Measurements from ENCODE around the gene GLOD5.
"Not testable (repeated sequence)": the region's sequence is repeated elsewhere in the genome, so short reads cannot be mapped to it uniquely, and the experiment has no call there.

GLOD5 gene

DNA sequence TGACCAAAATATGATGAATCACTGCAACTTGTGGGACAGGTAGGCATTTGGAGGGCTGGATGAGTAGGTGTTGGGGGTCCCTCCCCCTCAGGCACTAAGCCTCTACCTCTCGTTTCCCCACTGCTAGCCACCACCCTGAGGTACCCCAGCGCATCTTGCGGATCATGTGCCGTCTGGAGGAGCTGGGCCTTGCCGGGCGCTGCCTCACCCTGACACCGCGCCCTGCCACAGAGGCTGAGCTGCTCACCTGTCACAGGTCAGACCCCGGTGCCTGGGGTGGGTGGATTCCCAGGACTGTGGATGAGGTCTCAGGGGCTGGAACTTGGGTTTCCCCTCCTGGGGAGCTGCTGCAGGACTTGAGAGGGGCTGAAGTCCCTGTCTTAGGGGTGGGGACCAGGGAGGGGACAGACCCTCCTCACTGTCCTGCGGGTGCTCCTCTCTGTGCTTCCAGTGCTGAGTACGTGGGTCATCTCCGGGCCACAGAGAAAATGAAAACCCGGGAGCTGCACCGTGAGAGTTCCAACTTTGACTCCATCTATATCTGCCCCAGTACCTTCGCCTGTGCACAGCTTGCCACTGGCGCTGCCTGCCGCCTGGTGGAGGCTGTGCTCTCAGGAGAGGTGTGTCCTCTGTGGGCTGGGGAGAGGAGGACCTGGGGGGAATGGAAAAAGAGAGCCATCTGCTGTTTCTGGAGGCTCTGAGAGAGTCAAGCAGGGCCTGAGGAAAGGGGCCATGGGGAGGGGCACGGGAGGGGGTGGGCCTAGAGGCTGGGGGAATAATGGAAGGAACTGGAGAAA, 54.7 kb downstream of the GLOD5 start (continued):
- TF ChIP-seq ZFP3 (tag by site-specific recombination; IDR thresholded peaks at IDR 0.05; ENCODE audit: low read depth) (no peak), SCRT2 (tag by site-specific recombination; IDR thresholded peaks at IDR 0.05) (no peak)

DNA sequence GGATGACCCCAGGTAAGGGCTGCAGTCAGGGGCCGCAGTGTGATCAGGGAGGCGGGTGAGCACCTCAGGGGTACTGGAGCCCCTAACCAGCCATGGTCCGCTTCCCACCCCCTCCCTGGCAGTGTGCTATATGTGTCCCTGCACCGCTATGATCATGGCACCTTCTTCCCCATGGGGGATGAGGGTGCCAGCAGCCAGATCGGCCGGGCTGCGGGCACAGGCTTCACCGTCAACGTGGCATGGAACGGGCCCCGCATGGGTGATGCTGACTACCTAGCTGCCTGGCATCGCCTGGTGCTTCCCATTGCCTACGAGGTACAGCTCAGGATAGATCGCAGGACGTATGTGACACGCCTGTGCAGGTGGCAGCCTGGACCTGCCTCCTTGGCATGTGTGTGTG, 56.6 kb downstream of the GLOD5 start:
- Histone ChIP-seq H3K36me3 (ENCODE audit: control insufficient read depth in 2 of 2, insufficient read depth in 1 of 2, low read length in 2 of 2) (peaks cover 0 to 66% of the 10 kb centered on the region in 2 experiments; a peak in 1 of 3 replicates), H3K4me1 (ENCODE audit: control insufficient read depth, insufficient read depth, low read length) (no peaks in the 10 kb centered on the region), H3K9me3 (ENCODE audit: control insufficient read depth, insufficient read depth, low read depth, low read length) (no peaks in the 10 kb centered on the region), H3K4me3 (ENCODE audit: low read depth, low read length) (no peak overlapping the region), H3K27ac (ENCODE audit: extremely low read depth, low read depth, low read length) (no peak overlapping the region)
- TF ChIP-seq ZNF239 (tag by site-specific recombination; IDR thresholded peaks at IDR 0.05) (no peak), ZNF174 (tag by site-specific recombination; IDR thresholded peaks at IDR 0.05) (no peak), BCL11A (tag by site-specific recombination; IDR thresholded peaks at IDR 0.05; ENCODE audit: low read depth) (no peak)
- TF ChIP-seq, protein P1, sequence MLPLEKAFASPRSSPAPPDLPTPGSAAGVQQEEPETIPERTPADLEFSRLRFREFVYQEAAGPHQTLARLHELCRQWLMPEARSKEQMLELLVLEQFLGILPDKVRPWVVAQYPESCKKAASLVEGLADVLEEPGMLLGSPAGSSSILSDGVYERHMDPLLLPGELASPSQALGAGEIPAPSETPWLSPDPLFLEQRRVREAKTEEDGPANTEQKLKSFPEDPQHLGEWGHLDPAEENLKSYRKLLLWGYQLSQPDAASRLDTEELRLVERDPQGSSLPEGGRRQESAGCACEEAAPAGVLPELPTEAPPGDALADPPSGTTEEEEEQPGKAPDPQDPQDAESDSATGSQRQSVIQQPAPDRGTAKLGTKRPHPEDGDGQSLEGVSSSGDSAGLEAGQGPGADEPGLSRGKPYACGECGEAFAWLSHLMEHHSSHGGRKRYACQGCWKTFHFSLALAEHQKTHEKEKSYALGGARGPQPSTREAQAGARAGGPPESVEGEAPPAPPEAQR (tag by site-specific recombination; IDR thresholded peaks at IDR 0.05), result no peak
- TF ChIP-seq, protein P2, sequence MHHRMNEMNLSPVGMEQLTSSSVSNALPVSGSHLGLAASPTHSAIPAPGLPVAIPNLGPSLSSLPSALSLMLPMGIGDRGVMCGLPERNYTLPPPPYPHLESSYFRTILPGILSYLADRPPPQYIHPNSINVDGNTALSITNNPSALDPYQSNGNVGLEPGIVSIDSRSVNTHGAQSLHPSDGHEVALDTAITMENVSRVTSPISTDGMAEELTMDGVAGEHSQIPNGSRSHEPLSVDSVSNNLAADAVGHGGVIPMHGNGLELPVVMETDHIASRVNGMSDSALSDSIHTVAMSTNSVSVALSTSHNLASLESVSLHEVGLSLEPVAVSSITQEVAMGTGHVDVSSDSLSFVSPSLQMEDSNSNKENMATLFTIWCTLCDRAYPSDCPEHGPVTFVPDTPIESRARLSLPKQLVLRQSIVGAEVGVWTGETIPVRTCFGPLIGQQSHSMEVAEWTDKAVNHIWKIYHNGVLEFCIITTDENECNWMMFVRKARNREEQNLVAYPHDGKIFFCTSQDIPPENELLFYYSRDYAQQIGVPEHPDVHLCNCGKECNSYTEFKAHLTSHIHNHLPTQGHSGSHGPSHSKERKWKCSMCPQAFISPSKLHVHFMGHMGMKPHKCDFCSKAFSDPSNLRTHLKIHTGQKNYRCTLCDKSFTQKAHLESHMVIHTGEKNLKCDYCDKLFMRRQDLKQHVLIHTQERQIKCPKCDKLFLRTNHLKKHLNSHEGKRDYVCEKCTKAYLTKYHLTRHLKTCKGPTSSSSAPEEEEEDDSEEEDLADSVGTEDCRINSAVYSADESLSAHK (tag by site-specific recombination; IDR thresholded peaks at IDR 0.05), result no peak
- ChIA-PET POLR2A (no interaction called here), CTCF (no interaction called here)

DNA sequence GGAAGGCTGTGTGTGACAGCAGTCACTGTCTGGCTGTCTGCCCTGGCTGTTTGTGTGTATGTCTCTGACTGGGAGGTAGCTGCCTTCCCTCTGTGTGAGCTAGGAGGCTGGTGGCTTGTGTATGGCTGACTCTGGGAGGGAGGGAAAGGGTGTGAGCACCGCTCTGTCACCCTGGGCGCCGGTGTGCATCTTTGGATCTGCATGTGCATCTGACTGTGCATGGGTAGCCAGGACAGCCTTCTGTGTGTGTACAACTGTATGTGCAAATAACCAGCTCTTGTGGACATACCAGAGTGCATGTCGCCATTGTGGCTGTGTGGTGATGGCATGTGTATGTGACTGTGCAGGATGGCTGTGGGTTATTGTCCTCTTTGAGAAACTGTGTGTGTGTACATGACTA, 57.3 kb downstream of the GLOD5 start:
- Histone ChIP-seq H3K4me1 (ENCODE audit: control insufficient read depth, insufficient read depth, low read length) (no peaks in the 10 kb centered on the region), H3K27ac (ENCODE audit: extremely low read depth, low read depth, low read length) (no peak overlapping the region), H3K4me3 (ENCODE audit: low read depth, low read length) (no peak overlapping the region), H3K9me3 (ENCODE audit: control insufficient read depth, insufficient read depth, low read depth, low read length) (no peaks in the 10 kb centered on the region), H3K36me3 (ENCODE audit: control insufficient read depth in 2 of 2, insufficient read depth in 1 of 2, low read length in 2 of 2) (peaks cover 0 to 72% of the 10 kb centered on the region in 2 experiments; a peak in 1 of 3 replicates)
- CTCF ChIA-PET, result no interaction called here
- TF ChIP-seq TCF7L2 (IDR thresholded peaks at IDR 0.05; ENCODE audit: borderline replicate concordance, low read depth, low read length) (no peak), FEZF1 (tag by site-specific recombination; IDR thresholded peaks at IDR 0.05) (no peak), ZNF324 (tag by site-specific recombination; IDR thresholded peaks at IDR 0.05) (no peak), ZNF600 (tag by site-specific recombination; IDR thresholded peaks at IDR 0.05) (0 out of 2 replicates have a peak, but pooled peaks have one; percentile 22)
- POLR2A ChIA-PET, result no interaction called here

DNA sequence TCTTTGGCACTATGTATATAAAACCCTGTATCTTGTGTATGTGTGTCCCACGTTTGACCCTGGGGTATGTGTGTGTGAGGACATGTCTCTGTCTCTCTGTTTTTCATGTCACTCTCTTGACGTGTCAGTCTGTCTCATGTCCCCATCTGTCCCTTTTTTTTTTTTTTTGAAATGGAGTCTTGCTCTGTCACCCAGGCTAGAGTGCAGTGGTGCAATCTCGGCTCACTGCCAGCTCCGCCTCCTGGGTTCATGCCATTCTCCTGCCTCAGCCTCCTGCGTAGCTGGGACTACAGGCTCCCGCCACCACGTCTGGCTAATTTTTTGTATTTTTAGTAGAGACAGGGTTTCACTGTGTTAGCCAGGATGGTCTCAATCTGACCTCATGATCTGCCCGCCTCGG, 57.8 kb downstream of the GLOD5 start:
- H3K4me3 ChIP-seq (ENCODE audit: low read depth, low read length); POLR2A ChIA-PET; H3K4me1 ChIP-seq (ENCODE audit: control insufficient read depth, insufficient read depth, low read length); H3K9me3 ChIP-seq (ENCODE audit: control insufficient read depth, insufficient read depth, low read depth, low read length); H3K27ac ChIP-seq (ENCODE audit: extremely low read depth, low read depth, low read length); CTCF ChIA-PET: not testable (repeated sequence)
- peaks cover 0 to 72% of the 10 kb centered on the region in 2 experiments; a peak in 1 of 3 replicates for H3K36me3 ChIP-seq (ENCODE audit: control insufficient read depth in 2 of 2, insufficient read depth in 1 of 2, low read length in 2 of 2)

DNA sequence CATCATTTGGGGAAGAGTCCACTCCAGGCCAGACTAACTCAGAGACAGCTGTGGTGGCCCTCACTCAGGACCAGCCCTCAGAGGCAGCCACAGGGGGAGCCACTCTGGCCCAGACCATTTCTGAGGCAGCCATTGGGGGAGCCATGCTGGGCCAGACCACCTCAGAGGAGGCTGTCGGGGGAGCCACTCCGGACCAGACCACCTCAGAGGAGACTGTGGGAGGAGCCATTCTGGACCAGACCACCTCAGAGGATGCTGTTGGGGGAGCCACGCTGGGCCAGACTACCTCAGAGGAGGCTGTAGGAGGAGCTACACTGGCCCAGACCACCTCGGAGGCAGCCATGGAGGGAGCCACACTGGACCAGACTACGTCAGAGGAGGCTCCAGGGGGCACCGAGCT, 61.5 kb downstream of the GLOD5 start:
- Histone ChIP-seq H3K27ac (ENCODE audit: extremely low read depth, low read depth, low read length) (no peak overlapping the region), H3K36me3 (ENCODE audit: control insufficient read depth in 2 of 2, insufficient read depth in 1 of 2, low read length in 2 of 2) (peaks cover 0 to 66% of the 10 kb centered on the region in 2 experiments; a peak in 1 of 3 replicates), H3K4me1 (ENCODE audit: control insufficient read depth, insufficient read depth, low read length) (no peaks in the 10 kb centered on the region), H3K4me3 (ENCODE audit: low read depth, low read length) (no peak overlapping the region), H3K9me3 (ENCODE audit: control insufficient read depth, insufficient read depth, low read depth, low read length) (no peaks in the 10 kb centered on the region)
- TF ChIP-seq TRIM28 (IDR thresholded peaks at IDR 0.05; ENCODE audit: borderline replicate concordance, low read length) (no peak), GLIS1 (tag by site-specific recombination; IDR thresholded peaks at IDR 0.05) (peak; percentile 32)
- TF ChIP-seq, protein P3, sequence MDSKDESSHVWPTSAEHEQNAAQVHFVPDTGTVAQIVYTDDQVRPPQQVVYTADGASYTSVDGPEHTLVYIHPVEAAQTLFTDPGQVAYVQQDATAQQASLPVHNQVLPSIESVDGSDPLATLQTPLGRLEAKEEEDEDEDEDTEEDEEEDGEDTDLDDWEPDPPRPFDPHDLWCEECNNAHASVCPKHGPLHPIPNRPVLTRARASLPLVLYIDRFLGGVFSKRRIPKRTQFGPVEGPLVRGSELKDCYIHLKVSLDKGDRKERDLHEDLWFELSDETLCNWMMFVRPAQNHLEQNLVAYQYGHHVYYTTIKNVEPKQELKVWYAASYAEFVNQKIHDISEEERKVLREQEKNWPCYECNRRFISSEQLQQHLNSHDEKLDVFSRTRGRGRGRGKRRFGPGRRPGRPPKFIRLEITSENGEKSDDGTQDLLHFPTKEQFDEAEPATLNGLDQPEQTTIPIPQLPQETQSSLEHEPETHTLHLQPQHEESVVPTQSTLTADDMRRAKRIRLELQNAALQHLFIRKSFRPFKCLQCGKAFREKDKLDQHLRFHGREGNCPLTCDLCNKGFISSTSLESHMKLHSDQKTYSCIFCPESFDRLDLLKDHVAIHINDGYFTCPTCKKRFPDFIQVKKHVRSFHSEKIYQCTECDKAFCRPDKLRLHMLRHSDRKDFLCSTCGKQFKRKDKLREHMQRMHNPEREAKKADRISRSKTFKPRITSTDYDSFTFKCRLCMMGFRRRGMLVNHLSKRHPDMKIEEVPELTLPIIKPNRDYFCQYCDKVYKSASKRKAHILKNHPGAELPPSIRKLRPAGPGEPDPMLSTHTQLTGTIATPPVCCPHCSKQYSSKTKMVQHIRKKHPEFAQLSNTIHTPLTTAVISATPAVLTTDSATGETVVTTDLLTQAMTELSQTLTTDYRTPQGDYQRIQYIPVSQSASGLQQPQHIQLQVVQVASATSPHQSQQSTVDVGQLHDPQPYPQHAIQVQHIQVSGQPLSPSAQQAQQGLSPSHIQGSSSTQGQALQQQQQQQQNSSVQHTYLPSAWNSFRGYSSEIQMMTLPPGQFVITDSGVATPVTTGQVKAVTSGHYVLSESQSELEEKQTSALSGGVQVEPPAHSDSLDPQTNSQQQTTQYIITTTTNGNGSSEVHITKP (tag by site-specific recombination; IDR thresholded peaks at IDR 0.05), result peak; percentile 98
- POLR2A ChIA-PET, result no interaction called here
- CTCF ChIA-PET, result interaction anchor here (1.4 kb wide), 1 partner anchor 11 kb away, joined by 5 read pairs; no protein-coding TSS in a partner anchor

Measured in HEK293 (cell line).